T-helper 1 cell treated with Interleukin-12 subunit alpha and Interleukin-12 subunit beta and Interleukin-4 antibody, amounts not matched to agents 30 μg/mL and 1 μg/mL, for 36 hours (primary cell): Measurements from ENCODE around the gene CD86.

Source experiments
- H3K27ac Mint-ChIP-seq: one replicate; pipeline ENCODE4 v1.8.0; 2021; ENCODE audit warnings: mild to moderate bottlenecking, mixed read lengths
- H3K27me3 Mint-ChIP-seq: one replicate; pipeline ENCODE4 v1.8.0; 2021; ENCODE audit warnings: low read depth, mixed read lengths
- H3K36me3 Mint-ChIP-seq: one replicate; pipeline ENCODE4 v1.8.0; 2021; ENCODE audit warnings: low read depth, mixed read lengths
- H3K4me1 Mint-ChIP-seq: one replicate; pipeline ENCODE4 v1.8.0; 2021; ENCODE audit warnings: low read depth, mixed read lengths
- H3K4me3 Mint-ChIP-seq: one replicate; pipeline ENCODE4 v1.8.0; 2021; ENCODE audit warnings: mild to moderate bottlenecking, moderate library complexity, mixed read lengths
- H3K9me3 Mint-ChIP-seq: one replicate; pipeline ENCODE4 v1.8.0; 2021; ENCODE audit warnings: mixed read lengths

CD86 gene

GRCh38 chr3:122094125-122094524 lies 39.0 kb downstream of the CD86 start:
- Mint-ChIP-seq H3K27me3 (no peaks in the 10 kb centered on the region), H3K4me1 (peaks cover 35% of the 10 kb centered on the region), H3K9me3 (no peaks in the 10 kb centered on the region), H3K27ac (peak overlapping the region; percentile 88), H3K4me3 (peak overlapping the region; percentile 45), H3K36me3 (peaks cover 6% of the 10 kb centered on the region)

GRCh38 chr3:122094693-122095092 lies 39.5 kb downstream of the CD86 start:
- Mint-ChIP-seq H3K4me3 (no peak overlapping the region), H3K9me3 (no peaks in the 10 kb centered on the region), H3K36me3 (peaks cover 6% of the 10 kb centered on the region), H3K4me1 (peaks cover 35% of the 10 kb centered on the region), H3K27ac (peak overlapping the region; percentile 88), H3K27me3 (no peaks in the 10 kb centered on the region)

- peaks cover 36% of the 10 kb centered on the region for H3K4me1 Mint-ChIP-seq
- H3K27ac Mint-ChIP-seq, result no peak overlapping the region
- H3K27me3 Mint-ChIP-seq, result no peaks in the 10 kb centered on the region
- no peak overlapping the region for H3K4me3 Mint-ChIP-seq
- H3K36me3 Mint-ChIP-seq, result peaks cover 6% of the 10 kb centered on the region
- no peaks in the 10 kb centered on the region for H3K9me3 Mint-ChIP-seq
These were observed 42.0 kb downstream of the CD86 start for GRCh38 chr3:122097141-122097540.

- no peak overlapping the region for H3K4me3 Mint-ChIP-seq
These were observed 43.4 kb downstream of the CD86 start for GRCh38 chr3:122098611-122099010.

GRCh38 chr3:122099255-122099654 lies 44.1 kb downstream of the CD86 start:
- no peaks in the 10 kb centered on the region for H3K36me3 Mint-ChIP-seq
- H3K27me3 Mint-ChIP-seq, result no peaks in the 10 kb centered on the region
- H3K9me3 Mint-ChIP-seq, result no peaks in the 10 kb centered on the region
- no peak overlapping the region for H3K4me3 Mint-ChIP-seq
- H3K4me1 Mint-ChIP-seq, result peaks cover 35% of the 10 kb centered on the region
- no peak overlapping the region for H3K27ac Mint-ChIP-seq

More at GRCh38 chr3:122098611-122099010, 43.4 kb downstream of the CD86 start:
- peaks cover 37% of the 10 kb centered on the region for H3K4me1 Mint-ChIP-seq
- H3K27me3 Mint-ChIP-seq, result no peaks in the 10 kb centered on the region
- peaks cover 3% of the 10 kb centered on the region for H3K36me3 Mint-ChIP-seq
- no peak overlapping the region for H3K27ac Mint-ChIP-seq
- H3K9me3 Mint-ChIP-seq, result no peaks in the 10 kb centered on the region

- H3K4me3 Mint-ChIP-seq, result no peak overlapping the region
- peaks cover 34% of the 10 kb centered on the region for H3K4me1 Mint-ChIP-seq
- no peaks in the 10 kb centered on the region for H3K27me3 Mint-ChIP-seq
- no peak overlapping the region for H3K27ac Mint-ChIP-seq
- no peaks in the 10 kb centered on the region for H3K9me3 Mint-ChIP-seq
- H3K36me3 Mint-ChIP-seq, result no peaks in the 10 kb centered on the region
These were observed 44.9 kb downstream of the CD86 start for GRCh38 chr3:122100083-122100482.

GRCh38 chr3:122100591-122101463 lies 45.7 kb downstream of the CD86 start:
- no peaks in the 10 kb centered on the region for H3K36me3 Mint-ChIP-seq
- H3K4me3 Mint-ChIP-seq, result peak overlapping the region; percentile 79
- peaks cover 32% of the 10 kb centered on the region for H3K4me1 Mint-ChIP-seq
- H3K9me3 Mint-ChIP-seq, result no peaks in the 10 kb centered on the region
- no peaks in the 10 kb centered on the region for H3K27me3 Mint-ChIP-seq
- H3K27ac Mint-ChIP-seq, result peak overlapping the region; percentile 85

GRCh38 chr3:122101646-122102045 lies 46.5 kb downstream of the CD86 start:
- H3K27ac Mint-ChIP-seq, result no peak overlapping the region
- no peaks in the 10 kb centered on the region for H3K36me3 Mint-ChIP-seq
- H3K27me3 Mint-ChIP-seq, result no peaks in the 10 kb centered on the region
- H3K4me1 Mint-ChIP-seq, result peaks cover 31% of the 10 kb centered on the region
- H3K4me3 Mint-ChIP-seq, result peak overlapping the region; percentile 18
- H3K9me3 Mint-ChIP-seq, result no peaks in the 10 kb centered on the region

- Mint-ChIP-seq H3K4me3 (peak overlapping the region; percentile 18), H3K27me3 (no peaks in the 10 kb centered on the region), H3K27ac (peak overlapping the region; percentile 53), H3K9me3 (no peaks in the 10 kb centered on the region), H3K36me3 (no peaks in the 10 kb centered on the region), H3K4me1 (peaks cover 31% of the 10 kb centered on the region)
These were observed 47.2 kb downstream of the CD86 start for GRCh38 chr3:122102191-122102935.

GRCh38 chr3:122103821-122104514 lies 48.8 kb downstream of the CD86 start:
- Mint-ChIP-seq H3K4me1 (peaks cover 31% of the 10 kb centered on the region), H3K36me3 (peaks cover 4% of the 10 kb centered on the region), H3K27me3 (no peaks in the 10 kb centered on the region), H3K4me3 (no peak overlapping the region), H3K9me3 (no peaks in the 10 kb centered on the region), H3K27ac (no peak overlapping the region)

GRCh38 chr3:122104515-122105194 lies 49.5 kb downstream of the CD86 start:
- Mint-ChIP-seq H3K4me3 (no peak overlapping the region), H3K9me3 (no peaks in the 10 kb centered on the region), H3K36me3 (peaks cover 4% of the 10 kb centered on the region), H3K27me3 (no peaks in the 10 kb centered on the region), H3K27ac (peak overlapping the region; percentile 12), H3K4me1 (peaks cover 31% of the 10 kb centered on the region)

GRCh38 chr3:122105626-122106025 lies 50.5 kb downstream of the CD86 start:
- Mint-ChIP-seq H3K36me3 (peaks cover 4% of the 10 kb centered on the region), H3K4me3 (no peak overlapping the region), H3K27me3 (peaks cover 5% of the 10 kb centered on the region), H3K27ac (no peak overlapping the region), H3K4me1 (peaks cover 31% of the 10 kb centered on the region), H3K9me3 (no peaks in the 10 kb centered on the region)

- Mint-ChIP-seq H3K4me3 (no peak overlapping the region), H3K36me3 (peaks cover 4% of the 10 kb centered on the region), H3K27ac (no peak overlapping the region), H3K4me1 (peaks cover 20% of the 10 kb centered on the region), H3K27me3 (peaks cover 13% of the 10 kb centered on the region), H3K9me3 (no peaks in the 10 kb centered on the region)
These were observed 52.0 kb downstream of the CD86 start for GRCh38 chr3:122107171-122107570.

- Mint-ChIP-seq H3K4me1 (no peaks in the 10 kb centered on the region), H3K27ac (no peak overlapping the region), H3K36me3 (peaks cover 4% of the 10 kb centered on the region), H3K27me3 (peaks cover 14% of the 10 kb centered on the region), H3K4me3 (no peak overlapping the region), H3K9me3 (no peaks in the 10 kb centered on the region)
These were observed 56.8 kb downstream of the CD86 start for GRCh38 chr3:122111974-122112373.
